Stomach smooth muscle (tissue), 2 donors: ENCODE measurements around the gene SMLR1.

ENCODE experiments used
- H3K27ac ChIP-seq: one replicate; pipeline ENCODE4 v1.7.0; 2013; ENCODE audit warnings: mild to moderate bottlenecking, low read length, inconsistent platforms
- H3K27me3 ChIP-seq, 2 donors: one replicate each; pipeline ENCODE4 v1.7.0; 2013; ENCODE audit warnings: low read length in 2 of 2; ENCODE audit not compliant: insufficient read depth in 2 of 2, control insufficient read depth in 1 of 2
- H3K36me3 ChIP-seq, 2 donors: one replicate each; pipeline ENCODE4 v1.7.0; 2013; ENCODE audit warnings: low read length in 2 of 2; ENCODE audit not compliant: control insufficient read depth in 2 of 2, insufficient read depth in 2 of 2
- H3K4me1 ChIP-seq: one replicate; pipeline ENCODE4 v1.7.0; 2013; ENCODE audit warnings: low read length; ENCODE audit not compliant: control insufficient read depth, insufficient read depth
- H3K4me3 ChIP-seq, 2 donors: one replicate each; pipeline ENCODE4 v1.7.0; 2013; ENCODE audit warnings: low read length in 2 of 2
- H3K9ac ChIP-seq, 2 donors: one replicate each; pipeline ENCODE4 v1.7.0; 2013; ENCODE audit warnings: low read length in 2 of 2, mild to moderate bottlenecking in 1 of 2
- H3K9me3 ChIP-seq, 2 donors: one replicate each; pipeline ENCODE4 v1.7.0; 2013; ENCODE audit warnings: low read length in 2 of 2; ENCODE audit not compliant: control insufficient read depth in 2 of 2
- donor health status: healthy.
- donor health status: Pancreatic carcinoma.

Gene SMLR1

GRCh38 chr6:130825772-130826441 is 1.3 kb upstream of the SMLR1 start:
- Histone ChIP-seq H3K4me3 (no peak overlapping the region), H3K27ac (no peak overlapping the region), H3K36me3 (peaks cover 0 to 2% of the 10 kb centered on the region in 2 donors), H3K9ac (no peak overlapping the region), H3K4me1 (no peaks in the 10 kb centered on the region), H3K27me3 (no peaks in the 10 kb centered on the region), H3K9me3 (no peaks in the 10 kb centered on the region)

- Histone ChIP-seq H3K9me3 (no peaks in the 10 kb centered on the region), H3K4me1 (no peaks in the 10 kb centered on the region), H3K4me3 (no peak overlapping the region), H3K9ac (no peak overlapping the region), H3K27me3 (no peaks in the 10 kb centered on the region), H3K27ac (no peak overlapping the region), H3K36me3 (peaks cover 0 to 2% of the 10 kb centered on the region in 2 donors)
Observed at GRCh38 chr6:130826442-130827246, 562 bp upstream of the SMLR1 start.

- no peak overlapping the region for H3K4me3 ChIP-seq
- H3K9me3 ChIP-seq = no peaks in the 10 kb centered on the region
- H3K27ac ChIP-seq = no peak overlapping the region
- H3K9ac ChIP-seq = no peak overlapping the region
- H3K4me1 ChIP-seq = no peaks in the 10 kb centered on the region
- no peaks in the 10 kb centered on the region for H3K27me3 ChIP-seq
- H3K36me3 ChIP-seq = peaks cover 0 to 2% of the 10 kb centered on the region in 2 donors
Observed at GRCh38 chr6:130829333-130829910, 2.2 kb downstream of the SMLR1 start.

- H3K27me3 ChIP-seq = no peaks in the 10 kb centered on the region
- H3K36me3 ChIP-seq = peaks cover 0 to 2% of the 10 kb centered on the region in 2 donors
- no peak overlapping the region for H3K27ac ChIP-seq
- no peaks in the 10 kb centered on the region for H3K4me1 ChIP-seq
- H3K9me3 ChIP-seq = no peaks in the 10 kb centered on the region
- H3K4me3 ChIP-seq = no peak overlapping the region
- no peak overlapping the region for H3K9ac ChIP-seq
Observed at GRCh38 chr6:130831607-130832006, 4.4 kb downstream of the SMLR1 start.

GRCh38 chr6:130833569-130833968 is 6.4 kb downstream of the SMLR1 start:
- Histone ChIP-seq H3K27me3 (no peaks in the 10 kb centered on the region), H3K4me1 (no peaks in the 10 kb centered on the region), H3K36me3 (peaks cover 0 to 2% of the 10 kb centered on the region in 2 donors), H3K9ac (no peak overlapping the region), H3K27ac (no peak overlapping the region), H3K4me3 (no peak overlapping the region), H3K9me3 (no peaks in the 10 kb centered on the region)

GRCh38 chr6:130834482-130835251 is 7.5 kb downstream of the SMLR1 start:
- no peaks in the 10 kb centered on the region for H3K27me3 ChIP-seq
- H3K36me3 ChIP-seq = no peaks in the 10 kb centered on the region
- no peaks in the 10 kb centered on the region for H3K9me3 ChIP-seq
- no peaks in the 10 kb centered on the region for H3K4me1 ChIP-seq
- H3K9ac ChIP-seq = no peak overlapping the region
- no peak overlapping the region for H3K4me3 ChIP-seq
- H3K27ac ChIP-seq = no peak overlapping the region

GRCh38 chr6:130836055-130836640 is 8.9 kb downstream of the SMLR1 start:
- Histone ChIP-seq H3K27me3 (no peaks in the 10 kb centered on the region), H3K4me1 (no peaks in the 10 kb centered on the region), H3K9me3 (no peaks in the 10 kb centered on the region), H3K36me3 (peaks cover 0 to 2% of the 10 kb centered on the region in 2 donors), H3K9ac (no peak overlapping the region), H3K4me3 (no peak overlapping the region), H3K27ac (no peak overlapping the region)

- H3K4me1 ChIP-seq = no peaks in the 10 kb centered on the region
- no peak overlapping the region for H3K27ac ChIP-seq
- no peak overlapping the region for H3K4me3 ChIP-seq
- no peaks in the 10 kb centered on the region for H3K9me3 ChIP-seq
- H3K36me3 ChIP-seq = peaks cover 0 to 2% of the 10 kb centered on the region in 2 donors
- H3K9ac ChIP-seq = no peak overlapping the region
- no peaks in the 10 kb centered on the region for H3K27me3 ChIP-seq
Observed at GRCh38 chr6:130837067-130837466, 9.9 kb downstream of the SMLR1 start.

GRCh38 chr6:130838250-130838860 is 11.1 kb downstream of the SMLR1 start:
- H3K27me3 ChIP-seq = no peaks in the 10 kb centered on the region
- no peak overlapping the region for H3K9ac ChIP-seq
- H3K4me1 ChIP-seq = no peaks in the 10 kb centered on the region
- H3K27ac ChIP-seq = no peak overlapping the region
- H3K4me3 ChIP-seq = no peak overlapping the region
- H3K9me3 ChIP-seq = no peaks in the 10 kb centered on the region
- peaks cover 0 to 2% of the 10 kb centered on the region in 2 donors for H3K36me3 ChIP-seq

- Histone ChIP-seq H3K4me1 (no peaks in the 10 kb centered on the region), H3K9me3 (no peaks in the 10 kb centered on the region), H3K36me3 (peaks cover 0 to 2% of the 10 kb centered on the region in 2 donors), H3K4me3 (no peak overlapping the region), H3K27ac (no peak overlapping the region), H3K27me3 (no peaks in the 10 kb centered on the region), H3K9ac (no peak overlapping the region)
Observed at GRCh38 chr6:130838951-130839350, 11.7 kb downstream of the SMLR1 start.
